HG02981 (cell line): ENCODE measurements around the gene HES4.
A peak's percentile ranks its signal among the peaks of the same experiment; 100 is the strongest.
"Not testable (repeated sequence)": the region's sequence is repeated elsewhere in the genome, so short reads cannot be mapped to it uniquely, and the experiment has no call there.

Source experiments
- ATAC-seq: cut with Tn5 transposase; IDR thresholded peaks from one replicate; pipeline ENCODE4 v1.9.1; 2021; ENCODE audit warnings: mild to moderate bottlenecking, moderate library complexity; ENCODE audit not compliant: unreplicated experiment

Gene HES4

GRCh38 chr1:1033731-1034438, 34.0 kb upstream of the HES4 start:
- no peak for ATAC-seq

DNA sequence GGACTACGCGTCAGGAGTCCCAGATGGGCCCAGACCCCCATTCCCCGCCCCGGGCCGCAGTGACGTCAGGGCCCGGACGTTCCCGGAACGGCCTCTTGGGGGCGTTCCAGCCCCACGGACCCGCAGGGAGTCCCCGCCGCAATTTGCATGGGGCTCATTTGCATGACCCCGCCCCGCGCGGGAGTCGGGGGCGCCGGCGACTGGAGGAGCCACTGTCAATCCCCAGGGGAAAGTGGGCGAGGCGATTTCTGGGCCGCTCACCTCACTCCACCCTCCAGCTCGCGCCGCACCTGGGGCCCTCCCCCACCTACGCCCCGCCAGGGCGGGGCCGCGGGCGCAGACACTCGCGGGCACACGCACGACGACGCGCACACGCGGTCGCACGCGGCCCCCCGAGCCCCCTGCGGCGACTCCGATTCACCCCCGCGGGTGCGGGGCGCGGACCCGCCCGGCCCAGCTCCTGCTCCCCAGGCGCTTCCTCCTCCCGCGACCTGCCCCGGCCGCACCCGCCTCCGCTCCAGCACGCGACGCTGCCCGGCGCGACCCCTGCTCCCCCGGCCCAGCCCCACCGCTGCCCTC, 33.2 kb upstream of the HES4 start:
- ATAC-seq: peak; percentile 83

GRCh38 chr1:1032424-1032823, 32.5 kb upstream of the HES4 start:
- ATAC-seq: no peak

GRCh38 chr1:1031659-1032235, 31.9 kb upstream of the HES4 start:
- no peak for ATAC-seq

DNA sequence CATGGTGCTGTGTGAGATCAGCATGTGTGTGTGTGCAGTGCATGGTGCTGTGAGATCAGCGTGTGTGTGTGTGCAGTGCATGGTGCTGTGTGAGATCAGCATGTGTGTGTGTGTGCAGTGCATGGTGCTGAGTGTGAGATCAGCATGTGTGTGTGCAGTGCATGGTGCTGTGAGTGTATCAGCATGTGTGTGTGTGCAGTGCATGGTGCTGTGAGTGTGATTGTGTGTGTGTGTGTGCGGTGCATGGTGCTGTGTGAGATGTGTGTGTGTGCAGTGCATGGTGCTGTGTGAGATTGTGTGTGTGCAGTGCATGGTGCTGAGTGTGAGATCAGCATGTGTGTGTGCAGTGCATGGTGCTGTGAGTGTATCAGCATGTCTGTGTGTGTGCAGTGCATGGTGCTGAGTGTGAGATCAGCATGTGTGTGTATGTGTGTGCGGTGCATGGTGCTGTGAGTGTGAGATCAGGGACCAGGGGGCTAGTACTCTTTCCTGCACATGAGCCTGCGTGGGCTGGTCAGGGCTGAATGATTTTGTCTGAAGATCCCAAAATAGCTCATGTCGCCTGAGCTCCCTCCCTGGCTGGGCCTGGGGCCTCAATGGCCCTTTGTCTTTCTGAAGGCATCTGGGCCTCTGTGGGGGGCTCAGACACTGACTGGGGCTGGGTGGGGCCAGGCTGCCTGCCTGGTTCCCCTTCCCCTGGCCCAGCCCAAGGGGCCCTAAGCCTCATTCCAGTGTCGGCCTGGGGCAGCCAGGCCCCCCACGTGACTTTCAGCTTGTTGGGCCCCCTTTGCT, 31.2 kb upstream of the HES4 start:
- ATAC-seq: not testable (repeated sequence)

DNA sequence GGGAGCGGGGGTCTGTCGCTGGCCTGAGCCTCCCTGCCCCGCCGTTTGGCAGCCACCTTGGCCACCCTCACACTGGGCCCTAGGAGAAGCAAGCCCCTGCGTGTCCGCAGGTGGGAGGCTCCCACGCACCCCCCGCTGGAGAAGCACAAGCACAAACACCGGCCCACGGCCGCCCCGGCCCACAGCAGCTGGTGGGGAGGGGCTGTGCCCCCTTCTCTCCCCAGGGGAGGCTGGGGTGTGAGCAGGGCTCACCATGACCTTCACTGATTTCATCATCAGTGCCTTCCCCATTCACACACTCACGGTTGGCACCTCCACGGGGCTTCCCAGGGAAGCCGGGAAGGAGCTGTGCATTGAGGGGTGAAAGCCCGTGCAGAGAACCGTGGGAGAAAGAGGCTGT, 27.9 kb upstream of the HES4 start:
- no peak for ATAC-seq

DNA sequence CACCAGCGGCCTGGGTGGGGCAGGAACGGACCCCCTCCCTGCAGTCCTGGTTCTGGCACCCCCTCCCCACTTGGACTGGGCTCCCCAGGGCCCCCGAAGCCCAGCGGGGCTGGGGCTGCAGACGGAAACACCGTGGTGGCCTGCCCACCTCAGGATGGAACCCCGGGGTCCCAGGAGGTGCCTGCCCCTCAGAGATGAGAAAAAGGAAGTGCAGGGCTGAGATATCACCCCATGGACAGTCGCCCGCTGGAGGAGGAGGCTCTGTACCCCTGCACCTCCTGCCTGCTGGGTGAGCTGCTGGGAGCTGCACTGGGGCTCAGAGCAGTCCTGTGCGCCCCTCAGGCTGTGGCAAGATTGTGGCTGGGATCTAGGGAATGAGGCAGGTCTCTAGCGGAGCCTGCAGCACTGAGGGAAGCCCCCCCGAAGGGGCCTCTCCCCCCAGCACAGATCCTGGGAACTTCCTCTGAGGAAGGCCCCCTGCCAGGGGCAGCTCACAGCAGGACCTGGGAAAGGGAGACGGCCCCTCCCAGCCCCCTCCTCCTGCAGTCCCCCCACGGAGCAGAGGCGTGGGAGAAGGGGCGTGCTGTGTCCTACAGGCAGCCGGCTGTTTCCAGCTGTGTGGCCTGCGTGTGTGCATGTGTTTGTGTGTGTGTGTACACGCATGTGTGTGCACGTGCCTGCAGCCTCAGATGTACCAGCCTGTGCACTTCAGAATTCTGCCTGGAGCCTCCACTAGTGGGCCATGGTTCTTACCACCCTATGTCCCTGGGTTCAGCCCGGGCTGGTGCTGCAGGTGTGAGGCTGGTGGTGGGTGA, 26.9 kb upstream of the HES4 start:
- no peak for ATAC-seq

GRCh38 chr1:1025730-1026129, 25.8 kb upstream of the HES4 start:
- ATAC-seq: no peak

- no peak for ATAC-seq
Measured at GRCh38 chr1:1024771-1025699, 25.1 kb upstream of the HES4 start.

DNA sequence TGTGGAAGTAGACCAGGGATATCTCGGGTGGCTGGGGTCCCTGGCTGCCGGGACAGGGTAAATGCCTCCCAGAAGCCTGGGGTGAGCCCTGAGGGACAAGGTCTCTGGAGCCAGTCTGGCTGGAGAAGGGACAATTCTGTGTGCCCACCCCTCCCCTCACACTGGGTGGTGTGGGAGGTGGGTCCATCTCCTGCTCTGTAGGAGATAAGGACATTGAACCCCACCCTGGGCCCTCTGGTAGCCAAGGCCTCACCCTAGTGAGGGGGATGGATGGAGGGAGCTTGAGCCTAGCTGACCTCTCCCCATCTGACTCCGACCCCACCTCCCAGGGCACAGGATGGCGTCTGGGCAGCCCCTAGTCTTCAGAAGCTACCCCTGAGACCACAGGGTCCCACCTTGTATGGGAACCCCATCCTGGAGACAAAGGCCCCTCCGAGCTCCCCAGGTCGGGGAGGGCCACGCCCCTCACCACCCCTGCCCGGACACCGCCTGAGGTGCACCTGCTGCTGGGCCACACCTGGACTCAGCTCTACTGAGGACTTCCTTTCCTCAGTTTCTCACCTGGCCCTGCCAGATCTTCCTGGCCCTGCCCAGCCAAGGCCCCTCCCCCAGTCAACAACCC, 24.4 kb upstream of the HES4 start:
- no peak for ATAC-seq

DNA sequence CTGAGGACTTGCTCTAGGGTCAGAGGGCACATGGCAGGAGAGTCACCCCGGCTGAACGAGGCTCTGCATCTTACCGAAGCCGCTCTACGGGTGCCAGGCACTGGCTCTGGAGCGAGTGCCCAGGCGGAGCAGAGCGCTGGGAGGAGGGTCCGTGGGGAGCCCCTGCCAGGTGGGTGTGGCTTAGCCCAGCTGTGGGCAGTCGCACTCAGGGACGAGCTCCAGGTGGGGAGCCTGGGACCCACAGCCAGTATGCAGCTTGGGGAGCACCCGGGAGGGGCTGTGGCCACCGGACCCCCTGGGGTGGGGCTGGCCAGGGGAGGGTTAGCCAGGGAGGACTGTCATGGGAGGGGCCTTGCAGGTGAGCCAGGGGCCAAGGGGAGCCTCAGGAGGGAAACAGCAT, 23.8 kb upstream of the HES4 start:
- ATAC-seq: no peak

GRCh38 chr1:1022302-1023009, 22.6 kb upstream of the HES4 start:
- ATAC-seq: no peak

- no peak for ATAC-seq
Measured at GRCh38 chr1:1021920-1022259, 22.0 kb upstream of the HES4 start.

- no peak for ATAC-seq
Measured at GRCh38 chr1:1021010-1021919, 21.4 kb upstream of the HES4 start.

- peak; percentile 6 for ATAC-seq
Measured at GRCh38 chr1:1020415-1021009, 20.6 kb upstream of the HES4 start.

GRCh38 chr1:1020000-1020404, 20.1 kb upstream of the HES4 start, which contains the start of gene AGRN:
Gene AGRN, plus strand, starts transcription at chr1:1020120. Its CDS starts 53 bp downstream, at chr1:1020173.
- ATAC-seq: peak; percentile 18
